Stimulated activated naive CD8-positive, alpha-beta T cell treated with anti-CD3 and anti-CD28 coated beads, Interleukin-15, Interleukin-2, amounts not matched to agents 100 ng/mL and 50 ng/mL, for 24 hours (primary cell): ENCODE results near the gene IL17RC.

ENCODE experiments used
- H3K27ac Mint-ChIP-seq: one replicate; pipeline ENCODE4 v1.8.0; 2021; ENCODE audit warnings: mild to moderate bottlenecking, mixed read lengths
- H3K27me3 Mint-ChIP-seq: one replicate; pipeline ENCODE4 v1.8.0; 2021; ENCODE audit warnings: mixed read lengths
- H3K36me3 Mint-ChIP-seq: one replicate; pipeline ENCODE4 v1.8.0; 2021; ENCODE audit warnings: low read depth, mixed read lengths
- H3K4me1 Mint-ChIP-seq: one replicate; pipeline ENCODE4 v1.8.0; 2021; ENCODE audit warnings: low read depth, mixed read lengths
- H3K4me3 Mint-ChIP-seq: one replicate; pipeline ENCODE4 v1.8.0; 2021; ENCODE audit warnings: mild to moderate bottlenecking, mixed read lengths
- H3K9me3 Mint-ChIP-seq: one replicate; pipeline ENCODE4 v1.8.0; 2021; ENCODE audit warnings: mixed read lengths

IL17RC gene

DNA sequence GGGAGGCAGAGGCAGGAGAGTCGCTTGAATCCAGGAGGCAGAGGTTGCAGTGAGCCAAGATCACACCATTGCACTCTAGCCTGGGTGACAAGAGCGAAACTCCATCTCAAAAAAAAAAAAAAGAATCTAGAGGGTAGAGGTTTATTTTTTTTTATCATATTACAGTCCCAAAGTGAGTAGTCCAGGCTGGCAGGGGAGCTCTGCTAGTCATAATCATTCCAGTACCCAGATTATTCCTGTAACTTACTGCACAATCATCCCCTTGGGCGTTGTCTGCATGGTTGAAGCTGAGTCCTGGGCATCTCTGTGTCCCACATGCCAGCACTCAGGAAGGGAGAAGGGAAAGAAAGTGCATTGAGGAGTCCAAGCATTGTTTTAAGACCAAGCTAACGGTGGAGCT, 25.3 kb downstream of the IL17RC start:
- H3K4me1 Mint-ChIP-seq: peaks cover 7% of the 10 kb centered on the region
- no peaks in the 10 kb centered on the region for H3K9me3 Mint-ChIP-seq
- no peak overlapping the region for H3K4me3 Mint-ChIP-seq
- H3K36me3 Mint-ChIP-seq: peaks cover 3% of the 10 kb centered on the region
- no peak overlapping the region for H3K27ac Mint-ChIP-seq
- H3K27me3 Mint-ChIP-seq: no peaks in the 10 kb centered on the region

DNA sequence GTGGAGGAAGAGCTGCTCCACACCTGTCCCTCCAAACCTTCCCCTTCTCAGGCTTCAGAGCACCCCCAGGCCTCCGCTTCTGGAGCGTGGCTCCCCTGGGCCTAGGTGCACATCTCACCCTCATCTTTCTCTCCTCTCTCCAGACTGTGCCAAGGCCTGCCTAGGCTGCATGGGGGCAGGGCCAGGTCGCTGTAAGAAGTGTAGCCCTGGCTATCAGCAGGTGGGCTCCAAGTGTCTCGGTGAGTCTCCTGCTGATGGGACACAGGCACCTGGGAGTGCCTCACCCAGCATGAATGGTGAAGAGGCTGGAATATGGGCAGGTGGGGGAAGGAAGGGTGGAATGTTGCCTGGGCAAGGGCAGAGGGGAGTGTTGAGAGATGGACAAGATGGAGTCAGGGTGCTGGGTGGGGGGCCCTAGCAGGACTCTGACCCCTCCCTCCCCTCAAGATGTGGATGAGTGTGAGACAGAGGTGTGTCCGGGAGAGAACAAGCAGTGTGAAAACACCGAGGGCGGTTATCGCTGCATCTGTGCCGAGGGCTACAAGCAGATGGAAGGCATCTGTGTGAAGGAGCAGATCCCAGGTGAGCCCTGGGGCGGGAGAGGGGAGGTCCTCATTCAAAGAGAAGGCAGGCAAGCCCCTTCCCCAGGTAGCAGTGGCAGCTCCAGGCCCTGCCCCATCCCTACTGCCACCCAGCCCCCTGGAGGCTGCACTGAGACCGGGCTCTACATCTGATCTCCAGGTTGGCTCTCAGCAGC, 26.2 kb downstream of the IL17RC start:
- H3K36me3 Mint-ChIP-seq: no peaks in the 10 kb centered on the region
- no peaks in the 10 kb centered on the region for H3K27me3 Mint-ChIP-seq
- no peak overlapping the region for H3K4me3 Mint-ChIP-seq
- H3K4me1 Mint-ChIP-seq: peaks cover 7% of the 10 kb centered on the region
- peak overlapping the region; percentile 41 for H3K27ac Mint-ChIP-seq
- no peaks in the 10 kb centered on the region for H3K9me3 Mint-ChIP-seq

DNA sequence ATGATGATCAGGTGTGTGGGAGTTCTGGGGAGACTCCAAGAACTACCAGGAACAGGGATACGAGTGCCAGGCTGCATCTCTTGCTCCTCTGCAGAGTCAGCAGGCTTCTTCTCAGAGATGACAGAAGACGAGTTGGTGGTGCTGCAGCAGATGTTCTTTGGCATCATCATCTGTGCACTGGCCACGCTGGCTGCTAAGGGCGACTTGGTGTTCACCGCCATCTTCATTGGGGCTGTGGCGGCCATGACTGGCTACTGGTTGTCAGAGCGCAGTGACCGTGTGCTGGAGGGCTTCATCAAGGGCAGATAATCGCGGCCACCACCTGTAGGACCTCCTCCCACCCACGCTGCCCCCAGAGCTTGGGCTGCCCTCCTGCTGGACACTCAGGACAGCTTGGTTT, 27.4 kb downstream of the IL17RC start:
- no peak overlapping the region for H3K4me3 Mint-ChIP-seq
- no peaks in the 10 kb centered on the region for H3K9me3 Mint-ChIP-seq
- no peaks in the 10 kb centered on the region for H3K27me3 Mint-ChIP-seq
- peaks cover 7% of the 10 kb centered on the region for H3K4me1 Mint-ChIP-seq
- no peak overlapping the region for H3K27ac Mint-ChIP-seq
- no peaks in the 10 kb centered on the region for H3K36me3 Mint-ChIP-seq

DNA sequence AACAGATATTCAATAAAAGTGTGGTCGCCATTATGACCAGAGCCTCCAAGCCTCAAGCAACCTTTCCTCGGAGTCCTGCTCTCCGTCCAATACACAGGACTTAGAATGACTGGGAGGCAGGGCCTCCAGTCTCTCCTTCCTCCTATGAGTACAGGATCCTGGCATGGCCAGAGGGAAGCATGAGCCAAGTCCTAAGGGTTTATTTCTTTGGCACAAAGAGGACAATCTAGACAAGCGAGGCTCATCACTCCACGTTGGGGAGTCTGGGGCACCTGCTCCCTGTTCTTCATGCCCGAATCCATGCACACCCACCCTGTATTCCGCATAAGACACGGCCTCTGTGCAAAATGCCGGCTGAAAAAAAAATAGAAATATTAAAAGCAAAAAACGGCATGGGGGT, 28.5 kb downstream of the IL17RC start:
- no peaks in the 10 kb centered on the region for H3K36me3 Mint-ChIP-seq
- H3K27me3 Mint-ChIP-seq: no peaks in the 10 kb centered on the region

DNA sequence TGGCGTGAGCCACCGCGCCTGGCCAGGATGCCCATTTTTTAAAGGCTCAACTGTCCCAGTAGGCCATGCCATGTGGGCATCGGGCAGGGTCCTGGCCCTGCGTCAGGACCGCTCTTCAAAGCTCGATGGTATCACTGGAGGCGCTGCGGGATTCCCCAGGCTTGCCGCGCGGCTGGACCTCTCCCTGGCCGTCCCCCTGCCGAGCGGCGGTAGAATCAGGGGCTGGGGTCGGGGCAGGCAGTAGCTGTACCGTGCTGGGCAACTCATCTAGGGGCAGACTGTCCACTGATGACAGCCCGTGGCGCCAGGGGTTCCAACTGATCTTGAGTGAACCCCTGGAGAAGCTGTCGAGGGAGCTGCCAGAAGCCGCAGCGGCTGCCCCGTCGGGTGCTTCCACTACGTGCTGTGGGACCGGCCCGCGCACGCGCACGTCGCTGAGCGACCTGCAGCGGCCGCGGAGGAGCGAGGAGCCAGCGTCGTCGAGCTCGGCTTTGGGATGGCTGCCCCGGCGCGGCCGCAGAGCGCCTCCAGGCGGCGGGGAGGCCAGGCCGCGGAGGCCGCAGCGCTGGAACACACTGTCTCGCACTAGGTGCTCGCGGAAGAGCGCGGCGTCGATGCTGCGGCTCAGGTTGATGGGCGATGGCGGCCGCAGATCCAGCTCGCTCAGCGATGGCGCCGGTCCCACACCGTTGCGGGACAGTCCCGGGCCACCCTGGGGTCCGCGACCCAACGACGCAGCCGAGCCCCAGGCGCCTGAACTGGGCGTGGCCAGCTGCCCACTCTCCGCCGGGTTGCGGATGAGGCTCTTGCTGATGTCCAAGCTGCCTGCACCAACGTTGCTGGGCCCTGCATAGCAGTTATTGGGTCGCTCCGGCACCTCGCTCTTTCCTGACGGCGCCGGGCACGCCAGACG, 29.5 kb downstream of the IL17RC start:
- H3K4me3 Mint-ChIP-seq: peak overlapping the region; percentile 82

More for the DNA sequence above, 28.5 kb downstream of the IL17RC start:
- H3K9me3 Mint-ChIP-seq: no peaks in the 10 kb centered on the region
- peak overlapping the region; percentile 76 for H3K27ac Mint-ChIP-seq
- H3K4me1 Mint-ChIP-seq: peaks cover 10% of the 10 kb centered on the region
- peak overlapping the region; percentile 60 for H3K4me3 Mint-ChIP-seq

DNA sequence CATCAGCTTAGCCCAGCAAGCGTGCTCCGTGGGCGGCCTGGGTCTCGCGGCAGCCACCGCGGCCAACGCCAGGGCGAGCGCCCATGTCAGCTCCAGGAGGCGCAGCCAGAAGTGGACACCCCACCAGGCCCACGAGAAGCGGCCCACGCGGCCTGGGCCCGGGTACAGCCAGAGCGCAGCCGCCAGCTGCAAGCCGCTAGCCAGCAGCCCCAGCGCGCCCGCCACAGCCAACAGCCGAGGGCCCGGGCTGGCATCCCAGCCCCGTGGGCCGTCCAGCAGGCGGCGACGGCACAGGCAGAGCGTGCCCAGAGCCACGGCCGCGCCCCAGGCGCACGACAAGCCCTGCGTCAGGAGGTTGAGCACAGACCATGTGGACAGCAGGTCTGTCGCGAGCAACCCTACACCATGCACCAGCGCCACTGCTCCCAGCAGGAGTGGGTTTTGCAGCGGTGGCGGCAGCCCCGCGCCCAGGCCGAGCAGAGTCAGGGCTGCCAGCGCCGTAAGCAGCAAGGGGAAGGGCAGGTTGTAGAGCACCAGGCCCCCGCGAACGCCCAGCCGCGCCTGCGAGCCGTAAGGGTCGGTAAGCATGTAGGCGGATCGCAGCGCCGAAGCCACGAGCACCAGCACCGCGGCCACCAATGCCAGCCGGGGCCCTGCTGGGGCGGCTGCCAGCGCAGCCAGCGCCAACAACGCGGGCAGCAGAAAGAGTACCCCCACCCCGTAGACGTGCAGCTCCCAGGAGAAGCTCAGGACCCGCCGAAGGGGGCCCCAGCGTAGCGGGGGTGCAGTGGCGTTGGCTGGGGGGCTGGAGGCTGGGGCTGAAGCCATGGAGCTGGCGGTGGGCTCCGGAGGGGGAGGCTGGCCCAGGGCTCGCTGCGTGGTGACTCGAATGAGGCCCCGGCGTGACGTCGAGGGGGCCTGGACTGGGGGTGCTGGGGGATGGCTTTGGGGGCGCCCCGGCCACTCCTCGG, 30.4 kb downstream of the IL17RC start:
- peaks cover 22% of the 10 kb centered on the region for H3K4me1 Mint-ChIP-seq
- H3K36me3 Mint-ChIP-seq: no peaks in the 10 kb centered on the region
- H3K27me3 Mint-ChIP-seq: no peaks in the 10 kb centered on the region
- H3K9me3 Mint-ChIP-seq: no peaks in the 10 kb centered on the region
- no peak overlapping the region for H3K27ac Mint-ChIP-seq
- no peak overlapping the region for H3K4me3 Mint-ChIP-seq

More for the DNA sequence above, 29.5 kb downstream of the IL17RC start:
- Mint-ChIP-seq H3K36me3 (no peaks in the 10 kb centered on the region), H3K27ac (peak overlapping the region; percentile 85), H3K27me3 (no peaks in the 10 kb centered on the region), H3K9me3 (no peaks in the 10 kb centered on the region), H3K4me1 (peaks cover 18% of the 10 kb centered on the region)

DNA sequence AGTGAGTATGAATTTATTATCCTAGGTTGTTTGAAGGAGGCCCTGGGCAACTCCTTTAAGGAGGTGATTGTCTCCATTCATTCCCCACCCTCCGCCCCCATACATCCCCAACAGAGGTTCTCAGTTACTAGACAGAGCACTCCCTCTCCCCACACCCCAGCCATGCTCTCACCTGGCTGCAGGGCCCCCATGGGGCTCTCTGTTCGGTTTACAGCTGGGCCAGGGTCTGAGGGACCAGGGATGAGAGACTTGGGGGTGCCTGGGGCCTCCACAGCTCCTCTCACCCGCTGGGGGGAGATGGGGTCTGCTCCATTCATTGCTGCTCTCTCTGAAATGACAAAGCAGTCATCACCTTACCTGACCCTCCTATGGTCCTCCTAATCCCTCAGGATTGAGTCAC, 31.7 kb downstream of the IL17RC start:
- Mint-ChIP-seq H3K4me3 (no peak overlapping the region), H3K36me3 (no peaks in the 10 kb centered on the region), H3K9me3 (no peaks in the 10 kb centered on the region), H3K27me3 (no peaks in the 10 kb centered on the region), H3K27ac (no peak overlapping the region), H3K4me1 (peaks cover 22% of the 10 kb centered on the region)

DNA sequence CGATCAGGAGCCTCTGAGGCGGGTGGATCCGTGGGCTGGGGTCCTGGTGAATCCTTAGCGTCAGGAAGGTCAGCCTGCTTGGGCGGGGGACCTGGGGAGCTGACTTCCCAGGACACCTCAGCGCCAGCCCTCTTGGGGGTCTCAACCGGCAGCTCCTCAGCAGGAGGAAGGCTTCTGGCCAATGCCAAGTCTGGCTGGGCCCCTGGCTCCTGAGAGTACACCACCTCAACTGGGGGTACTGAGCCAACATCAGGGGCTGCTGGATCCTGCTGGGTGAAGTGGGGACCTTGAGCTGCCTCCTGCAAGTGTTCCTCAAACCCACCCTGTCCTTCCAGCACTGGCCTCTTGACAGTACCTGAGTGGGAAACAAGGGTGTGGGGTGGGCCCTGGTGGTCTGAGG, 32.2 kb downstream of the IL17RC start:
- no peaks in the 10 kb centered on the region for H3K9me3 Mint-ChIP-seq
- H3K4me3 Mint-ChIP-seq: no peak overlapping the region
- H3K36me3 Mint-ChIP-seq: no peaks in the 10 kb centered on the region
- H3K27ac Mint-ChIP-seq: no peak overlapping the region
- H3K4me1 Mint-ChIP-seq: peaks cover 22% of the 10 kb centered on the region
- no peaks in the 10 kb centered on the region for H3K27me3 Mint-ChIP-seq

DNA sequence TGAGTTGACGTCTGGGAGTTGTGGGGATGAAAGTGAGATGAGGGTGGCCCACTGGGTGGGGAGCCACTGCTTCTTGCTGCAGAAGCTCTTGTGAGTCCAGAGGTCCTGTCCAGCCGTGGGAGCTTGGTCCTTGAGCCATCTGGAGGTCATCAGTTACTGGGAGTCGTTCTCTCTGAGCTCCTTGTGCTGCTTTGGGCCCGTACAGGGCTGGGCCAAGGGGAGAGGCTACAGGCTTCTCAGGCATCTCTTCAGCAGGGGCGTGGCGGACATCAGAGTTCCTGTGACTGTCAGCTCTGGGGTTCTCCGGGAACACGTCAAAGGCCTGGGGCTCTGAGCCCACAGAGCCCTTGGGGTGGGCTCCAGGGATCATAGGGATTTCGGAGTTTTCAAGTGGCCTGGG, 32.7 kb downstream of the IL17RC start:
- Mint-ChIP-seq H3K9me3 (no peaks in the 10 kb centered on the region), H3K27me3 (no peaks in the 10 kb centered on the region), H3K36me3 (no peaks in the 10 kb centered on the region), H3K27ac (no peak overlapping the region), H3K4me1 (peaks cover 22% of the 10 kb centered on the region), H3K4me3 (no peak overlapping the region)

DNA sequence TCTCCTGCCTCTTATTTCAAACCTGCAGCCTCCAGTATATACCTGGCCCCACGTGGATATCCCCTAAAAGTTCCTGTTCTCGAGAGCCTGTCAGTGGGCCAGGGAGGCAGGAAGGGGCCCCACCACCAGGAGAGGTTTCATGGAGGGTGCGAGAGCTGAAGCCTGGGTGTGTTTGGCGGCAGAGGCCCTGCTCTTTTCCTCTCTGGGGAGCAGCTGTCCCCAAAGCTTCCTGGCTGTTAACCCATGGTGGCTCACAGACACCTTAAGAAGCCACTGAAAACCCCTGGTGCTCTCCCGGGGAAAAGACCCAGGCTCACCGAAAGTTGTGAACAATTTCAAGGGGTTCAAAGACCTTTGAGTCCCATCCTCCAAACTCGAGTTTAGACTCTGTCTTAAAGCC, 34.2 kb downstream of the IL17RC start:
- H3K4me3 Mint-ChIP-seq: peak overlapping the region; percentile 87
- H3K36me3 Mint-ChIP-seq: no peaks in the 10 kb centered on the region
- H3K27ac Mint-ChIP-seq: peak overlapping the region; percentile 1
- H3K27me3 Mint-ChIP-seq: no peaks in the 10 kb centered on the region
- peaks cover 16% of the 10 kb centered on the region for H3K4me1 Mint-ChIP-seq
- H3K9me3 Mint-ChIP-seq: no peaks in the 10 kb centered on the region

DNA sequence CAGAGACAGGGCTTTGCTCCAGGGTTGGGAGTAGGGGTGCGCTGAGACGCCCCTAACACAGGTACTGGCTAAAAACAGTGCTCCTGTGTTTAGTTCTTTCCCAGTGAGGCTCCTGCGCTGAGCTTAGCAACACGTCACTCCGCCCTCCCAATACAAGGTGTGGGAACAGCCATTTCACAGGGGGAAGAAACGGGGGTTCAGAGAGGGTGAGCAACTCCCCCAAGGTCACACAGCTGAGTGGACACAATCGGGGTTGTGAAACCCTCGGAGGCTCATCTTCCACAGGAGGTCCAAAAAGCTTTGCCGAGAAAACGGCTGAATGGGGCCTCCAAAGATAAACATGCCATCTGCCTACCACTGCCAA, 34.7 kb downstream of the IL17RC start:
- Mint-ChIP-seq H3K4me3 (peak overlapping the region; percentile 87), H3K27me3 (no peaks in the 10 kb centered on the region), H3K36me3 (no peaks in the 10 kb centered on the region), H3K4me1 (peaks cover 14% of the 10 kb centered on the region), H3K9me3 (no peaks in the 10 kb centered on the region), H3K27ac (peak overlapping the region; percentile 45)

DNA sequence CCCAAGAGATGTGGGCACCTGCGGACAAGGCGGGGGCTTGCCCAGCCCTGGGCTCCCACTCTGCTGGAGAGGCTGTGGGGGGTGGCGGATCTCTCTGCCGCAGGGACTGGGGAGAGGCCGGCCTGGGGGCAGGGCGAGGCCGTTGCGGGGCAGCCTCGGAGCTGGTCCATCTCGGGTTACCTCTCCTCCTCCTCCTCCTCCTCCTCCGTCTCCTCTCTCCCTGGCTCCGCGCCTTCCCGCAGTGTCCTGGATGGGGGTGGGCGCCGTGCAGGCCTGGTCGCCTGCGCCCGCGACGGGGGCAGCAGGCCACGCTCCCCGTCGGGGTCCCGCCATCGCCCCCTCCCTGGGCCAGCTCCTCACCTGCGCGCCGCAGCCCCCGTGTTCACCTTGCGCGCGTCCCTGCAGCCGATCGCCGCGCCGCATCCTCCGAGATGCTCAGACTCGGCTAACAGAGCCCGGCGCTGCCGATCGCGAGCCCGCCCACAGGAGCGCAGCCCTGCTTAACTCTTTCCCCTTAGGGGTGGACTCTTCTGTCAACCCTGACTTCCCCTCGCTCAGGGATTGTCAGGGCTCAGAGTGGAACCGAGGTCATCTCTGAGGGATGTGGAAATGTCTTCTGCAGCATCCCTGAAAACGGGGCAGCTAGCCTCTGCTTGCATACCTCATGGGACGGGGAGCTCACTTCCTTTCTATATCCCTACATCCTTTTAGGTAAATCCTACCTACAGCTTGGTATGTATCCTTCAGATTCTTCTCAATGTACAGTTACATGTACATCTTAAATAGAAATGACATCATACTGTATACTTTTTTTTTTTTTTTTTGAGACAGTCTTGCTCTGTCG, 35.3 kb downstream of the IL17RC start, which contains the start of gene PRRT3:
Gene PRRT3, minus strand, starts transcription at position 447 of the 844 bp plus-strand sequence. CDS start 2,293 bp downstream, outside the sequence.
- Mint-ChIP-seq H3K27ac (peak within 1 kb of the TSS; percentile 45), H3K36me3 (no peaks in the 10 kb centered on the region)

DNA sequence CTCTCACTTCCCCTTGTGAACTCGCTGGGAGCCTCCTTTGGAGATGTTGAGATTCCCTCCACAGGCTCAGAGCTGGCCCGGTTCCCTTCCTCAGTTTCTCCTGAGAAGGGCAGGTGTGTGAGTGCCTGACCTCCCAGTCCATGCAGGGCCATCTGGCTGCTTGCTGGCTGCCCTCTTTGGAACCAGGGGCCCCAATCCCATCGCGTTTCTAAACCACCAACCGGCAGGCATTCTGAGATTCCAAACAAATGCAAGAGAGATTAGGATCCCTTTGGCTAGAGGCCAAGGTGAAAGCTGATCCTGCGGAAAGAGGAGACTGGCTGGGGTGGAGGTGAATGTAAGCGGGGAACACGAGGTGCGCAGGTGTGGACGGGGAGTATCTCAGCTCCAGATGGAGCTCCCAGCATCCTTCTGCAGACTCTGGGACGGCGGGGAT, 38.2 kb downstream of the IL17RC start:
- no peak overlapping the region for H3K27ac Mint-ChIP-seq
- H3K4me3 Mint-ChIP-seq: no peak overlapping the region
- no peaks in the 10 kb centered on the region for H3K36me3 Mint-ChIP-seq
- H3K4me1 Mint-ChIP-seq: peaks cover 14% of the 10 kb centered on the region
- H3K9me3 Mint-ChIP-seq: no peaks in the 10 kb centered on the region
- H3K27me3 Mint-ChIP-seq: no peaks in the 10 kb centered on the region

More for the DNA sequence above, 35.3 kb downstream of the IL17RC start, which contains the start of gene PRRT3:
- Mint-ChIP-seq H3K9me3 (no peaks in the 10 kb centered on the region), H3K27me3 (no peaks in the 10 kb centered on the region), H3K4me3 (peak within 1 kb of the TSS; percentile 87), H3K4me1 (peaks cover 14% of the 10 kb centered on the region)
